ENCODE measurements around the gene COMMD1.

The COMMD1 gene

DNA sequence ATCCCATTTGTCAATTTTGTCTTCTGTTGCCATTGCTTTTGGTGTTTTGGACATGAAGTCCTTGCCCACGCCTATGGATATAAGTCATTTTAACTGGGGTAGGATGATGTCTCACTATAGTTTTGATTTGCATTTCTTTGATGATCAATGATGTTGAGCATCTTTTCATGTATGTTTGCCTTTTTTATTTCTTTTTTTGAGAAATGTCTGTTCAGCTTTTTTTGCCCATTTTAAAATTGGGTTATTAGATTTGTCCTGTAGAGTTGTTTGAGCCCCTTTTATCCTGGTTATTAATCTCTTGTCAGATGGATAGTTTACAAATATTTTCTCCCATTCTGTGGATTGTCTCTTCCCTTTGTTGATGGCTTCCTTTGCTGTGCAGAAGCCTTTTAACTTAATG, 75.3 kb downstream of the COMMD1 start:
- ATAC-seq (ENCODE audit: insufficient read depth, low read depth) (no peak), DNase-seq (no peak)
- no peaks in the 10 kb centered on the region for H3K27me3 ChIP-seq (ENCODE audit: insufficient read depth, low read length, poor library complexity)
- H3K79me2 ChIP-seq (ENCODE audit: insufficient read depth, low read length): no peaks in the 10 kb centered on the region
- H3K27ac ChIP-seq (ENCODE audit: low read length): no peak overlapping the region
- no peak overlapping the region for H2AFZ ChIP-seq (ENCODE audit: low read depth, low read length)
- H3K9ac ChIP-seq (ENCODE audit: low read depth, low read length): no peak overlapping the region
- H4K20me1 ChIP-seq (ENCODE audit: insufficient read depth, low read length): no peaks in the 10 kb centered on the region
- TF ChIP-seq EZH2 (IDR thresholded peaks at IDR 0.05; ENCODE audit: borderline replicate concordance, low read depth, low read length, severe bottlenecking) (no peak), CTCF (IDR thresholded peaks at IDR 0.05; ENCODE audit: borderline replicate concordance, extremely low read depth, low read length, poor library complexity, severe bottlenecking) (no peak)
- H3K4me2 ChIP-seq (ENCODE audit: insufficient read depth, low read length): no peak overlapping the region
- H3K4me3 ChIP-seq (ENCODE audit: low read depth in 1 of 2, low read length in 2 of 2): no peak overlapping the region
- no peaks in the 10 kb centered on the region for H3K4me1 ChIP-seq (ENCODE audit: insufficient read depth, low read length)
- no peaks in the 10 kb centered on the region for H3K9me3 ChIP-seq (ENCODE audit: insufficient read depth, low read length, severe bottlenecking)
- H3K36me3 ChIP-seq (ENCODE audit: insufficient read depth, low read length): no peaks in the 10 kb centered on the region

GRCh38 chr2:61984682-61985081, 79.2 kb downstream of the COMMD1 start:
- ATAC-seq (ENCODE audit: insufficient read depth, low read depth): no peak
- Histone ChIP-seq H3K9me3 (ENCODE audit: insufficient read depth, low read length, severe bottlenecking) (no peaks in the 10 kb centered on the region), H3K27me3 (ENCODE audit: insufficient read depth, low read length, poor library complexity) (no peaks in the 10 kb centered on the region), H3K4me2 (ENCODE audit: insufficient read depth, low read length) (no peak overlapping the region), H4K20me1 (ENCODE audit: insufficient read depth, low read length) (no peaks in the 10 kb centered on the region), H3K9ac (ENCODE audit: low read depth, low read length) (no peak overlapping the region), H3K36me3 (ENCODE audit: insufficient read depth, low read length) (no peaks in the 10 kb centered on the region), H3K27ac (ENCODE audit: low read length) (no peak overlapping the region), H2AFZ (ENCODE audit: low read depth, low read length) (no peak overlapping the region), H3K4me3 (ENCODE audit: low read depth in 1 of 2, low read length in 2 of 2) (no peak overlapping the region), H3K4me1 (ENCODE audit: insufficient read depth, low read length) (no peaks in the 10 kb centered on the region), H3K79me2 (ENCODE audit: insufficient read depth, low read length) (no peaks in the 10 kb centered on the region)
- no peak for TF ChIP-seq CTCF (IDR thresholded peaks at IDR 0.05; ENCODE audit: borderline replicate concordance, extremely low read depth, low read length, poor library complexity, severe bottlenecking)
- TF ChIP-seq EZH2 (IDR thresholded peaks at IDR 0.05; ENCODE audit: borderline replicate concordance, low read depth, low read length, severe bottlenecking): no peak
- no peak for DNase-seq

GRCh38 chr2:61988462-61989366, 83.2 kb downstream of the COMMD1 start:
- no peak overlapping the region for H3K4me2 ChIP-seq (ENCODE audit: insufficient read depth, low read length)
- DNase-seq (no peak), ATAC-seq (ENCODE audit: insufficient read depth, low read depth) (peak; percentile 37; the same call in 2 of the 3 replicates)
- H4K20me1 ChIP-seq (ENCODE audit: insufficient read depth, low read length): no peaks in the 10 kb centered on the region
- H3K9me3 ChIP-seq (ENCODE audit: insufficient read depth, low read length, severe bottlenecking): no peaks in the 10 kb centered on the region
- no peaks in the 10 kb centered on the region for H3K27me3 ChIP-seq (ENCODE audit: insufficient read depth, low read length, poor library complexity)
- no peak overlapping the region for H3K9ac ChIP-seq (ENCODE audit: low read depth, low read length)
- TF ChIP-seq EZH2 (IDR thresholded peaks at IDR 0.05; ENCODE audit: borderline replicate concordance, low read depth, low read length, severe bottlenecking) (no peak), CTCF (IDR thresholded peaks at IDR 0.05; ENCODE audit: borderline replicate concordance, extremely low read depth, low read length, poor library complexity, severe bottlenecking) (no peak)
- no peaks in the 10 kb centered on the region for H3K79me2 ChIP-seq (ENCODE audit: insufficient read depth, low read length)
- H3K4me1 ChIP-seq (ENCODE audit: insufficient read depth, low read length): no peaks in the 10 kb centered on the region
- H3K4me3 ChIP-seq (ENCODE audit: low read depth in 1 of 2, low read length in 2 of 2): no peak overlapping the region
- no peak overlapping the region for H2AFZ ChIP-seq (ENCODE audit: low read depth, low read length)
- no peaks in the 10 kb centered on the region for H3K36me3 ChIP-seq (ENCODE audit: insufficient read depth, low read length)
- H3K27ac ChIP-seq (ENCODE audit: low read length): no peak overlapping the region
